ENCODE measurements around the gene CELSR1.

CELSR1 gene

GRCh38 chr22:46453006-46453828, 84.2 kb downstream of the CELSR1 start:
- TF ChIP-seq, protein P1, sequence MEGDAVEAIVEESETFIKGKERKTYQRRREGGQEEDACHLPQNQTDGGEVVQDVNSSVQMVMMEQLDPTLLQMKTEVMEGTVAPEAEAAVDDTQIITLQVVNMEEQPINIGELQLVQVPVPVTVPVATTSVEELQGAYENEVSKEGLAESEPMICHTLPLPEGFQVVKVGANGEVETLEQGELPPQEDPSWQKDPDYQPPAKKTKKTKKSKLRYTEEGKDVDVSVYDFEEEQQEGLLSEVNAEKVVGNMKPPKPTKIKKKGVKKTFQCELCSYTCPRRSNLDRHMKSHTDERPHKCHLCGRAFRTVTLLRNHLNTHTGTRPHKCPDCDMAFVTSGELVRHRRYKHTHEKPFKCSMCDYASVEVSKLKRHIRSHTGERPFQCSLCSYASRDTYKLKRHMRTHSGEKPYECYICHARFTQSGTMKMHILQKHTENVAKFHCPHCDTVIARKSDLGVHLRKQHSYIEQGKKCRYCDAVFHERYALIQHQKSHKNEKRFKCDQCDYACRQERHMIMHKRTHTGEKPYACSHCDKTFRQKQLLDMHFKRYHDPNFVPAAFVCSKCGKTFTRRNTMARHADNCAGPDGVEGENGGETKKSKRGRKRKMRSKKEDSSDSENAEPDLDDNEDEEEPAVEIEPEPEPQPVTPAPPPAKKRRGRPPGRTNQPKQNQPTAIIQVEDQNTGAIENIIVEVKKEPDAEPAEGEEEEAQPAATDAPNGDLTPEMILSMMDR (IDR thresholded peaks at IDR 0.05; ENCODE audit: extremely low read depth, insufficient read depth, missing control alignments), result no peak
- in situ Hi-C loops (cut with MboI; ENCODE audit: low pct_unique_long_range_greater_than_20kb, low sequenced_read_pairs, unreplicated experiment), result no loop called here
- no peak for DNase-seq (ENCODE audit: low spot score)

GRCh38 chr22:46452195-46453005, 85.0 kb downstream of the CELSR1 start:
- in situ Hi-C loops (cut with MboI; ENCODE audit: low pct_unique_long_range_greater_than_20kb, low sequenced_read_pairs, unreplicated experiment), result no loop called here
- DNase-seq (ENCODE audit: low spot score), result no peak
- TF ChIP-seq, protein P1 (IDR thresholded peaks at IDR 0.05; ENCODE audit: extremely low read depth, insufficient read depth, missing control alignments), result no peak

DNA sequence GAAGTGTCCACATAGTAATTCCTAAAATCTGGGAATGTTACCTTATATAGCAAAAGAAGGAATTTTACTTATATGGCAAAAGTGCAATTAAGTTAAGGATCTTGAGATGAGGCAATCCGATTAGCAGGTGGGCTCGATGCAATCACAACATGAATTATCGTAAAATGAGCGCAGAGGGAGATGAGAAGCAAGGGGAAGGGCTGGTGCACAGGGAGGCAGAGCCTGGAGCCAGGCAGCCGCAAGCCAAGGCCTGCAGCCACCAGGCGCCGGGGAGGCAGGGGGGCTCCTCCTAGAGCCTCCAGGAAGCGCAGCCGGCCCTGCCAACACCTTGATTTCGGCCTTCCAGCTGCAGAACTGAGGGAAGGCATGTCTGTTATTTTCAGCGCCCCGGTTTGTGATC, 85.7 kb downstream of the CELSR1 start:
- in situ Hi-C loops (cut with MboI; ENCODE audit: low pct_unique_long_range_greater_than_20kb, low sequenced_read_pairs, unreplicated experiment), result no loop called here
- TF ChIP-seq, protein P1 (IDR thresholded peaks at IDR 0.05; ENCODE audit: extremely low read depth, insufficient read depth, missing control alignments), result no peak
- DNase-seq (ENCODE audit: low spot score), result no peak

DNA sequence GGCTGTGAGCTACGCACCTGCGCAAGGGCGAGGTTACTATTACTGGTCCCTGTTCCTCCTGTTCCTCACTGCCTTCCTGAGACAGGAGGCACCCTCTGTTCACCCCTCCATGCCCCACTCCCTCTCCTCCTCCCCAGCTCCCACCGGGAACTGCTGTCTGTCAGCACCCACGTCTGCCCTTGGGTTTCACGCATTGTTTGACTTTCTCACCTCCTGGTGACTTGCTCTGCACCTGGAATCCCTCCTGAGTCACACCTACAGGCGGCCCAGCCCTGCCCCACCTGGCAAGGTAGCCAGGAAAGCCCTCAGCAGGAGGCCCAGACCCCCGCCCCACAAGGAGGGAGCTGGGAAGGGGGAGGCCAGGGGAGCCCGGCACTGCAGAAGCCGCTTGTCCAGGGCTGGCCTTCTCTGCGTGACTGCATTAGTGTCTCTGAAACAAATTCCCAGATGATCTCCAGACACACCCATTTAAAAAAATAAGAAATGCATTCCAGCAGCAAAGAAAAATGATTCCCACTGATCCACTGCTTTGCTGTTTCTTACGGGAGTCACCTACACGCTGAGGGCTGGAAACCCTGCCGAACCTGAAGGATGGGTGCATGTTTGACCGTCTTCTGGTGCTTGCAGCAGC, 86.4 kb downstream of the CELSR1 start:
- no peak for DNase-seq (ENCODE audit: low spot score)
- in situ Hi-C loops (cut with MboI; ENCODE audit: low pct_unique_long_range_greater_than_20kb, low sequenced_read_pairs, unreplicated experiment), result no loop called here
- TF ChIP-seq, protein P1 (IDR thresholded peaks at IDR 0.05; ENCODE audit: extremely low read depth, insufficient read depth, missing control alignments), result no peak

- DNase-seq (ENCODE audit: low spot score), result no peak
- TF ChIP-seq, protein P1 (IDR thresholded peaks at IDR 0.05; ENCODE audit: extremely low read depth, insufficient read depth, missing control alignments), result no peak
- in situ Hi-C loops (cut with MboI; ENCODE audit: low pct_unique_long_range_greater_than_20kb, low sequenced_read_pairs, unreplicated experiment), result no loop called here
Measured at GRCh38 chr22:46449974-46450745, 87.3 kb downstream of the CELSR1 start.

Data from GM13977 (cell line).